Posterior vena cava (tissue), 2 donors: ENCODE results near the gene SLC44A1. TPM values are rescaled to one million over a fixed set of nuclear protein-coding genes. Genes with fewer than 3 reads are reported as not detected.
A peak's percentile ranks its signal among the peaks of the same experiment; 100 is the strongest.

Experiments used
- DNase-seq: peaks from one replicate; pipeline ENCODE4 v3.0.0-alpha.2; 2020; ENCODE audit warnings: low spot score
- intact Hi-C, 2 donors: fragments of 100-400 bp; cut with DNase I; formaldehyde crosslinking; loops; one replicate each; pipeline versions ENCODE4 v1.14.1 to v1.14.2; 2022 to 2023
- long read RNA-seq, 2 donors: library from polyadenylated mRNA; unstranded; transcript quantifications; one replicate each; pipeline ENCODE4 v2.0.0, GENCODE V29; 2020 to 2021
- total RNA-seq, 2 donors: library from RNA; stranded (reverse); fragmentation: NEBNext Ultra II Directional; extraction: Animal tissue kit (Norgen Biotek cat#: 25700); gene quantifications; one replicate each; pipeline ENCODE4 v1.2.1, GENCODE V29; 2021
- donor health status: DM: yes; HTN: yes; CAD: no.
- donor health status: DM: yes; HTN: yes; CAD: no.

The SLC44A1 gene
- total RNA-seq: 10 to 100 TPM; 34.1 to 41.6 TPM
- long read RNA-seq, donor 1, full-length matches to known transcripts: 10 of 22 reads
- long read RNA-seq, donor 1, partial matches to known transcripts: 4 of 22 reads
- long read RNA-seq, donor 1, other reads (novel, unspliced or antisense): 8 of 22 reads
- long read RNA-seq, donor 2, partial matches to known transcripts: 3 of 4 reads
- long read RNA-seq, donor 2, other reads (novel, unspliced or antisense): 0 of 4 reads

DNA sequence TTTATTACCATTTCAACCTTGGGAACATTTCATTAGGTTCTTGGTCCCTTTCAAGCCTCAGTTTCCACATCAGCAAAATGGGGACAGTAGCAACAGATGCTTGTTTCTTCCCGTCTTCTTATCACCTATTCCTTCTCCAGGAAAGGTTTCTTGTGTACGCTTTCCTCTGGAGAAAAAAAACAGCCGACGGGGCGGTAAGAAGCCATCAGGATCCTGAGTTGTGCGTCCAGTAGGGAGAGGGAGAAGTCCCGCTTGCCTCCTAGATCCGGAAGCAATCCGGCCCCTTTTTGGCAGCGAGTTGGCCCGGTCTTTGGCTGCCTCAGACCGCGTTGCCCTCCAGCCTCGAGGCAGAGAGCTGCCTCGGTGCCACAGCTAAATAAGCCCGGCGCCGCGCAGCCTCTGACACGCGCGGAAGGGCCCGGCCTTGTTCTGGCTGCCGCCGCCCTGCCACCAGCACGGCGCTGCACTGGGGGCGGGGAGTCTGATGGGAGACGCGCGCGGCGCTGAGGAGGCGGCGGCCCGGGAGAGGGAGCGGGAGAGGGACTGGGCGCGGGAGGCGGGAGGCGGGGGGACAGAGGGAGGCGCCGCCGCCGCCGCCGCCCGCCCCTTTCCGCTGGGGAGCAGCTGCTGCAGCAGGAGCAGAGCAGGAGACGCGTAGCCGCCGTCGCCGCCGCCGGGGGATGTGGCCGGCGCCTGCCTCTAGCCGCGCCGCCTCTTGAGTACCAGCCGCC lies at the start of gene SLC44A1:
Gene SLC44A1 (plus strand): TSS at position 649 of the 731 bp plus-strand sequence. CDS start 218 bp downstream, outside the sequence.
- intact Hi-C loops: loop anchor here in 1 of 2 donors (5.0 kb wide), 1 partner anchor 37 kb away; no protein-coding TSS in a partner anchor
- DNase-seq: peak; percentile 99

DNA sequence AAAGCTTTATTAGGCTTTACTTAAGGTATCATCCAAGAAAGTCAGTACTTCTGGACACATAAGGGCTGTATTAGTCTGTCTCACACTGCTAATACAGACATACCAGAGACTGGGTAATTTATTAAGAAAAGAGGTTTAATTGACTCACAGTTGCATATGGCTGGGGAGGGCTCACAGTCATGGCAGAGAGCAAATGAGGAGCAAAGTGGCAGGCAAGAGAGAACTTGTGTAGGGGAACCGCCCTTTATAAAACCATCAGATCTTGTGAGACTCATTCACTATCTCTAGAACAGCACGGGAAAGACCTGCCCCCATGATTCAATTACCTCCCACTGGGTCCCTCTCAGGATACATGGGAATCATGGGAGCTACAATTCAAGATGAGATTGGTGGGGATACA lies 49.2 kb upstream of the SLC44A1 start:
- DNase-seq: no peak
- intact Hi-C loops: no loop called here

DNA sequence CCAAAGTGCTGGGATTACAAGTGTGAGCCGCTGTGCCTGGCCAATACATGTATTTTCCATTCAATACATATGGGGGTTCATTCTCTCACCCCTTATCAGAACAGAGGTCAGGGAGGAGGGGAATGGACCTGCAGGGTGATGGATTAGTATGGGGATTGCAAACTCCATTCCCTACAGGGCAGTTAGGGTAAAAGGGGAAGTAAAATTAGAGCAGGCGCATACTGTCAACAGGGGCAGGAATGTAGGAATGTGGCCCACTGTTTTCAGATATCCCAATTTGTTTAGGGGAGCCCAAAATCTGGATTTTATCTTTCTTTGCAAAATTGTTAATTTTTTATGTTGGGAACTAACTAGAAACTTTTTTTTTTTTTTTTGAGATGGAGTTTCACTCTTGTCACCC lies 46.4 kb upstream of the SLC44A1 start:
- DNase-seq: no peak
- intact Hi-C loops: no loop called here

DNA sequence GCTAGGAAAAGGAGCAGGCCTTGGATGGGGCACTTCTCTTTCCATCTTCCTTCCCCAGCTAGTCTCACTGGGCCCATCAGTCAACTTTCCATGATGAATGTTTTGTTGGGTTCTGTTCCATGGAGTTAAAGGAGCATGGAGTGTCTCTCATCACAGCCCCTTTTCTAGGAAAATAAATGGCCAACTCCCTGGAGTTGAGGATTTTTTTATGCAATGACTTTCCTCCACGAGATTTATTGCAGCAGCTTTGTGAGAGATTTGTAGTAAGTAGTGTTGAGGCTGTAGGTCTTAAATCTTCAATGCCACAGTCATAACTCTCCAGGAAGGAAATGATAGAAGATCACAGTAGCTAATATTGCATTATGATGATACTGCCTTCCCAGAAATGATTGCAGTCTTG lies 45.6 kb upstream of the SLC44A1 start:
- intact Hi-C loops: no loop called here

DNA sequence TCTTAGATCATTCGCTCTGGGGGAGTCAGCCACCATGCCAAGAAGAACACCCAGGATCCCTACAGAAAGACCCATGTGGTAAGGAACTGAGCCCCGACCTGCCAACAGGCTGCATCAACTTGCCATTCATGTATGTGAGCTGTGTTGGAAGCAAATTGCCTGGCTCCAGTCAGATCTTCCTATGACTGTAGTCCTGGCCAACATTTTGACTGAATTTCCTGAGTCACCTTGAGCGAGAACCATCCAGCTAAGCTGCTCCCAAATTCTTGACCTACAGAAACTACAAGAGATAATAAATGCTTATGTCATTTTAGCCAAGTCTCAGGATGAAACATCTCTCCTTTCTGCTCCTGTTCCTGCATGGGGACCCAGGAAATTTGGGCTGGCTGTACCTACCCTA lies 40.0 kb upstream of the SLC44A1 start:
- no peak for DNase-seq
- intact Hi-C loops: no loop called here

More for the DNA sequence above, 45.6 kb upstream of the SLC44A1 start:
- DNase-seq: no peak

DNA sequence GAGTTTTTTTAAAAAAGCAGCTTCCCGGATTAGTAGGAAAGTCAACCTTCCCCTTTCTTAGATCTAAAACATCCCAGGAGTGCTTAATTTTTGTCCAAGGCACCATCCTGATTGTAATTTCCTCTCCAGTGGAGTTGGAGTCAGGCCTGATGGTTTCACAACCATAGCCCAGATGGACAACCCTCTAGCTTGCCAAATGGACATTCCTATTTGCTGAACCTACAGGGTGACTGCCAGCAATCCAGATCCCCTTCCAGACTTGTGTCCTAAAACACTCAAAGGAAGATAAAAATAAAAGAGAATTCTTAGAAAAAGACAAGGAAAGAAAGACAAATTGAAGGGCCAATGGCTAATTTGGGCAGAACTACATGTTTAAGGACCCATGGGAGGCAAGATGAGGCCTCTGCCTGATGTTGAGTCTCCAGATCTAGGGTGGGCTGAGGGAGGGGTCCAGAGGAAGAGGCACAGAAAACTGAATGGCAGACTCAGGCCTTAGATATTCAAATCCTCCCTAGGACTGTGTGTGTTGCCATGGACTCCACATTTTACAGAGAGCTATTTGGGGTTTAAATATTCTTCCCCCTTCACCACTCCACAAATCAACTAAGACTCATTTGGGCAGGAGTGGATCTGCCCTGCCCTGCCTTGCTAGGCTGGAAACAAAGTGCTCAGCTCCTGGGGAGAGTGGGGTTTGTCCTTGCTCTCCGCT lies 38.5 kb upstream of the SLC44A1 start:
- no peak for DNase-seq
- intact Hi-C loops: loop anchor here in 1 of 2 donors (5.0 kb wide), 1 partner anchor 36 kb away; the partner anchor contains the start of gene SLC44A1

DNA sequence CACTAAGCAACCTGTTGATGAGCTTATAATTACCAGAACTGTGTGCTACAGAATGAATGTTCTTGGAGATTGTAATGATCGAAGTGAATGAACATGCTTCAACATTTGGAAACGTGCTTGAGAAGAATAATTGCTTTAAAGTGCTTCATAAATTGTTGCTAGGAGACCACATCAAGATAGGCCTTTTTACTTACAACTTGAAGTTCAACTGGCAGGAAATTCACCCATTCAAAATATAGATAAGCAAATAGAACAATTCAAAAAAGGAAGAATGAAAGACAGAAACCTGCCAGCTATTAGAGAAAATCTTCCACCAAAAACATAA lies 38.0 kb upstream of the SLC44A1 start:
- intact Hi-C loops: loop anchor here in 1 of 2 donors (5.0 kb wide), 1 partner anchor 36 kb away; the partner anchor contains the start of gene SLC44A1
- DNase-seq: no peak

DNA sequence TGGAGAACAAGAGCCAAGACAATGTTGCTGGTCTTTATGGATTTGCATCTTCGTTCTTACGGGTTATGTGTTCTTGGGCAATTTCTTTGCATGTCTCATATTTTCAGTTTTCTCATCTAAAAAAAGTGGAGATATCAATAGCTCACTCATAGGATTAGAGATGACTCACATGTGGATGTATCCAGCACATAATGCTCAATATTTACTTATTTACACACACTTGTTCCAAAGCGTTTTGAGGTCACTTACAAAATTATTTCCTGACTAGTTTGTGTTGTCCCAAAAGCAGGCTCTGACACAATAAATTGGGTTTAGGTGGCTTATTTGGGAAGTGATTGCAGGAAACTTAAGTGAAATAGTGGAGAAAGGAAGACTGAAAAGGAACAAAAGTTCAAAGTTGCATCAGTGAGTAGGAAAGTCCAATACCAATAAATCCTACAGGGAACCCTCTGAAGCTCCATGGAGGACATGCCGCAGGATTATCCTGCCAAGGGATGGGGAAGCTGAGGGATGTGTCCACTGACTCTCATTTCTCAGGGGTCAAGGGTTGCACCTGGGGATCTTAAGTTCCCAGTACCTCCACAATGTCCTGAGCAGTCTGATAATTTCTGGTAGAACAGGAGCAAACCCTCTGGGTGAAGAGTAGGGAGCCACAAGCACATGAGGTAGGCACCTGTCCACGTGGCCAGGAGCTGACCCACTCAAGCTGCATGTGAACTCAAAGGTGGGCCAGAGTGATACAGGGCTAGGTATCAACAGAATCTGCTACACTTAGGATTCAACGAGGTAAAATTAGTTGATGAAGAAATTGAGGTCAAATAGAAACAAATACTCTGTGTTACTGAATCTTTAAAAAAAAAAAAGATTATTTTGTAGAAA lies 37.4 kb upstream of the SLC44A1 start:
- intact Hi-C loops: loop anchor here in 1 of 2 donors (5.0 kb wide), 1 partner anchor 35 kb away; the partner anchor contains the start of gene SLC44A1
- no peak for DNase-seq

DNA sequence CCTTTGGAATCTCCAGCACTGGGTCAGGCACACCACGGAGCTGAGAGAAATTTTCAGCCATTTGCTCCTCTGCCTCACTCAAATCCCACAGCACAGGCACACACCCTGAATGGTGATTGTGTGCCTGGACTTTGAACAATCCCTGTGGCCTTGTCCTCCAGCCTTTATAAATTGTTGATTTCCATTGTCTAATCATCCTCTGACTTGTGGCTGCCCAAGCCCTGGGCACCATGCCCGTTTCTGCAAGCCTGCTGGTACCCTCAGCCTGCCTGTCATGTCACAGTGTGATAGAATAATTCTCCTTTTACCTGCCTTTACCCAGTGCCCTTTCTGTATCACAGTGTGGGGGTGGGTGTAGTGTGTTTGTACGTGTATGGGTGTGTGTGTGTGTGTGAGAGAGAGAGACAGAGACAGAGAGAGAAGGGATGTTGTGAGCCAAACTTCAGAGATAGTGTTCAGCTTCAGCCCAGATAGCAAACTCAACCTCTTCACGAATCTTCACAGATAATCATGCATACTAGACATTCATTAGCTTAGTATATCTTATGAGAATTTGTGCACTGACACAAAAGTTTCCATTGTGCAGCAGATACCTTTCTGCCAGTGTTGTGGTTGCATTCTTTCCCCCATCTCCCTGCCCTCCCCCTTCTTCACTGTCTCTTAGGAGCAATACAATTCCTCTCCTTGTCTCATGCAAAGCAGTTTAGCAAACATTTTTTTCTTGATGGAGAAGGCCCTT lies 27.8 kb upstream of the SLC44A1 start:
- intact Hi-C loops: no loop called here
- DNase-seq: no peak

DNA sequence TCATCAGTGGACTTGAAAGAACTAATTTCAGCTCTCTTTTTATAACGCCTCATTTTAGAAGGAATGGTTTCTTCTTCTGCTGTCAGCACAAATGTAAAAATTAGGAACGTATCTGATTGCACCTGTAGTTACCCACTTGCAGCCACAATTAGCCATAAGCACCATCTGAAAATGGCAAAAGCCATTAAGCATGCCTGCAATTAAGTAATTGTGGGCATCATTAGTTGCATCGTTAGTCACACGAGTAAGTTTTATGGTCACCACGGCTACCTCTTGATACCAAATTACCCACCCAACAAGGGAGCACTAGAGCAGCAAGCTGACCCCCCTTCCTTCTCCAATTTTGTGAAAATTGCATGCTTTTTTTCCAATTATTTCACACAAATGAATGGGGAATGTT lies 25.8 kb upstream of the SLC44A1 start:
- DNase-seq: no peak
- intact Hi-C loops: no loop called here

DNA sequence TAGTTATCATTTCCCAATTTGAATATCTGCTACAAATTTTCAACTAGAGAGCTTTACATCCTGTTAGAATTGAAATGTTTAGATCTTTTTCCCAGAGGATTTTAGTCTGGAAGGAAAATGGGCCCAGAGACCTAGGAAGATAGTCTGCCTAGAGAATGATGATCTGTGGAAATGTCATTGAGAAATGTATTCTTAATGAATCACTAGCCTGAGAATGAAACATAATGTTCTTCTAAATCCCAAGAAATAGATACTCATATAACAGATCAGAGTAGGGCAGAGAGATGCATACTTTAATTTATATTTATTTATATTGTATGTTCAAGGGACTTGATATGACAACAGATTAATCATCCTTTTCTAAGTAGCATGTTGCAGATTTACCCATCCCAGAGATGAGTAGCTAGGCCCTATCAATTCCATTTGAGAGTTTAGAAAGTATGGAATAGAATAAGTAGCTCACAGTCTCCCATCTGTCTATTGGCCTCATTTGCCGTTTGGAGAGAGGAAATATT lies 25.1 kb upstream of the SLC44A1 start:
- DNase-seq: no peak
- intact Hi-C loops: no loop called here

DNA sequence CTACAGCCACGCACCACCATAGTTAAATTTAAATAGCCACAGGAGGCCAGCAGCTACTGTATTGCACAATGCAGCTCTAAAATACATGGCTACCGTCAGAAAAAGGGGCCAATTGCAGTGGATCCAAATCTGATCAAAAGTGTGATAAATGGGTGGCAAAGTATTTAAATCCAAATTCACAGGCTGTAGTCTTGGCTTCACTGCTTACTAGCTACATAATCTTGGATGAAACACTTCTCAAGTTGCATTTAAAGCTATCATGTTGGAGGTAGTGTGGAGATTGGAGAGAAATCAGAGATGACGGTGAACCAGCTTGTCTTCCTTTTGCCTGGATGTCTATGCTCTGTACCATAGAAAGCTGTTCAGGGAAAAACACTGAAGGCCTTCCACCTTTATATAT lies 24.0 kb upstream of the SLC44A1 start:
- DNase-seq: no peak
- intact Hi-C loops: no loop called here

DNA sequence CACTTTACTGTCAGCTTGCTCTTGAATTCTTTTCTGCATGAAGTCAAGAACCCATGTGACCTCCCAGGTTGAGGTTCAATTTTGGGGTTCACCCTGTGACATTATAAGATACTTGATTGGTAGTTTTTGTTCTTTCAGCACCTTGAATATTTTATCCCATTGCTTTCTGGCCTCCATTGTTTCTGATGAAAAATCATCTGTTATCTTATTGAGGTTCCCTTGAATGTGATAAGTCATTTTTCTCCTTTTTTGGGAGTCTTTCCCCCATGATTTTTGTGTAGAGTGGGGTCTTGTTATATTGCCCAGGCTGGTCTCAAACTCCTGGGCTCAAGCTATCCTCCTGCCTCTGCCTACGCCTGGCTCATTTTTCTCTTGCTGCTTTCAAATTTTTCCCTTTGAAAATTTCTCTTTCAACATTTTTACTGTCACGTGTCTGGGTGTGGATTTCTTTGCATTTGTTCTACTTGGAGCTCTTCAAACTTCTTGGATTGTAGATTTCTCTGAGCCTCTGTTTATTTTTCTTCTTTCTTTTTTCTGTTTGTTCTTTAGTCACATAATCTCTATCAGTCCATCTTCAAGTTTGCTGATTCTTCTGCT lies 20.8 kb upstream of the SLC44A1 start:
- DNase-seq: no peak
- intact Hi-C loops: loop anchor here in 1 of 2 donors (2.0 kb wide), 1 partner anchor 265 kb away; no protein-coding TSS in a partner anchor

DNA sequence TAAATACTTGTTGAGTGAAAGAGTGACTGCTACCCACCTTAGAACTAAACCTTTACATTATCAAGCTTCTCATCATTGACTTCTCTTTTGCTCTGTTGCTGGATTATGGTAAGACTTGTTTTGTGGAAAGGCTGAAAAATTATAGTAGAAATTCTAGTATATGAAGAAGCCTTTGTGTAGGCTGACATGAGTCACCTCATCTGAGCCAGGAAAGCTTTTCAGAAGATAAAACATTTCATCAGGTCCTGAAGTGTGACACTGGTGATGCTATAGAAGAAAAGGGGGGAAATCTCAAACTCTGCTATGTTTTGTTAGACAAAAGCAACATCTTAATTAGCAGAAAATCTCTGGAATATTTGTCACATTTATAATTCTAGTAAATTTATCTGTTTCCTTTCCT lies 18.4 kb upstream of the SLC44A1 start:
- no peak for DNase-seq
- intact Hi-C loops: loop anchor here in 1 of 2 donors (2.0 kb wide), 1 partner anchor 85 kb away; no protein-coding TSS in a partner anchor

DNA sequence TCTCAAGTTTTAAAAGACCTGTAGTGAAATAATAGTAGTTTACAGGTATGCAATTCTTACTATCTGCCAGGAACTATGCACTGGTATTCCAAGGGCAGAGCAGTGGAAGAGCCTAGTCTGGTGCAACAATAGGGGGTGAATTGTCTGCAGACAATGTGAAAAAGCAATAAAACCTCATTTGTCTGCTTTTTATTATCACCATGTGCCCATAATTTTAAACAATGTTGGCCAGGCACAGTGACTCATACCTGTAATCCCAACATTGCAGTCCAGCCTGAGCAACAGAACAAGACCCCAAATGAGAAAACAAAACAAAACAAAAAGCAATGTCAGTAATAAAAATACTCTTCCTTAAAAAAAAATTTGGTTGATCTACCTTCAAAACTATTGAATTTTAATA lies 12.2 kb upstream of the SLC44A1 start:
- intact Hi-C loops: no loop called here
- no peak for DNase-seq

DNA sequence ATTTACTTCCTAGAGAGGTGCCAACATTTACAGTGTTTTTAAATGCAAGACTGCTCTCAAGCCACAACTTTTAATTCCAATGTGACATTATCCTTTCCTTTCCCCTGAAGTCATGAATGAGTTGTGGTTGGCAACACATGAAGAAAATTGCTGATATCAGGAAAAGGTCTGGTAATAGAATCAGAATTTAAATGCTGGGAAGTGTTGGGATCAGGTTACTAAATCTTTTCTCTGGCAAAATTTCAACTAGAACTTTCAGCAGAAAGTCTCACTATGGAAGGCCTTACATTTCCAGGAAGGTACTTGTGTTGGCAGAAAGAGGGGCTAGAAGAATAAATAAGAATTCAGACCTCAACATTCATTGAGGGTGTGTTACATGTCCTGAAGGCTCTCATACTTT lies 10.6 kb upstream of the SLC44A1 start:
- intact Hi-C loops: no loop called here
- no peak for DNase-seq

DNA sequence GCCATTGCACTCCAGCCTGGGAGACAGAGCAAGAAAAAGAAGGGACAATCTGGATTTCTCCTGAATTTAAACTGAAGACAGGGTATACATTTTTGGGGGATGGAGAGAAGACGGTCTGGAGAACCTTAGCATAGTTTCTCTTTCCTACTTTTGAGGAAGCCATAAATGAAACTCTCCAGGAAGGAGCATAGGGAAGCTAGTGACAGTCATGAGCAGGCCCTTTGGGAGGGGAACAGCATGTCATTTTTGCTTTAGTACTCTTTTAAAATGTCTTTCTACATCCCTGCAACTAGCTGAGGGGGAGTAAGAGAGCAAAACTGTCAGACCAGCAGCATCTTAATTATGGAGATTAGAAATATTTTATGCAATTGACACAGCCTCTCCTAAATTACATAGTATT lies 8.2 kb upstream of the SLC44A1 start:
- intact Hi-C loops: no loop called here
- no peak for DNase-seq

DNA sequence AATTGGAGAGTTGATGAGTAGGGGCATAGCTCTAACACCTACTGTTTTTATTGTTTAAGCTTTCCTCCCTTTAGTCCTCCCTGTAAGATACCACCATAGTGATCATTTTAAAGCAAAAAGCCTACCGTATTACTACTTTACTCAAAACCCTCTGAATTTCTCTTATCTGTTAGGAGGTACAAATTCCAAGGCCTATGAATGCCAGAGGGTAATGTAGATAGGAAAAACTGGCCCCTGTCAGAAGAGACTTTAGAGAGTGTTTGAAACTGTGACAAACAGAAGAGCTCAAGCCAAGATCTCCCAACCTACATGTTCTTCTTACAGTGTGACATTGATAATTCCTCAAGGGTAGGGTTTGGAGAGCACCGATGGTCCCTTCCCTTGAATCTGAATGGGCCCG lies 7.2 kb upstream of the SLC44A1 start:
- no peak for DNase-seq
- intact Hi-C loops: no loop called here
